ENCODE data around the gene HRH1. TPM values are rescaled to one million over a fixed set of nuclear protein-coding genes. Genes with fewer than 3 reads are reported as not detected.
A peak's percentile ranks its signal among the peaks of the same experiment; 100 is the strongest.

Gene HRH1
- total RNA-seq, 4 donors from 2014 or later, result 1.8 to 16.3 (median 6.3) TPM

DNA sequence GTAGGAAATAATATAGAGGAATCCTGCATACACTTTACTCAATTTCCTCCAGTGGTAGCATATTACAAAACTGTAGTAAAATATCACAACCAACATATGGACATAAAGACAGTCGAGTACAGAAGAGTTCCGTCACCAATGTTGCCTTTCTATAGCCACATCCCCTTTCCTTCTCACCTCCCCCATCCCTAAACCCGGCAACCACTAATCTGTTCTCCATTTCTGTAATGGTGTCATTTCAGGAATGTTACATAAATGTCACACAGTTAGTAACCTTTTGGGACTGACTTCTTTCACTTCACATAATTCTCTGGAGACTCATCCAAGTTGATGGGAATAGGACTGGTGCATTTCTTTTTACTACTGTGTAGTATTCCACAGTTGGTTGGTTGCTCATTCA, 76.5 kb downstream of the HRH1 start:
- Histone ChIP-seq H3K27ac (no peak overlapping the region), H3K27me3 (no peaks in the 10 kb centered on the region)
- no peak for DNase-seq

DNA sequence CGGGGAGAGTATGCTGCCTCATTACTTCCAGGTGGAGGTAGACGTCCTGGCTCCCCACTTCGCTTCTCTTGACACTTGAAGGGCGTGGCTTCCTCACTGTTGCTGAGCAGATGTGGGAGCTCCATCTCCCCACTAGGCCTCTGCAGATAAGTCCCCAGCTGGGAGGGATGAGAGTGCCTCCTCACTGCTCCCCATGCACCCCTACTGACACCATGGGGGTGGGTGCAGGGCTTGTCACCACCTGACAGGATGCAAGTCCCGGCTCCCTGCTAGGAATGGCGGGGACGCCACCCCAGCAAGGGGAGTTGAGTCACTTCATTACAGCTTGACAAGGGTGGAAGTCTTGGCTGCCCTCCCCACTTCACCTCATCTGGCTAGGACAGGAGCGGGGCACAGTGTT, 81.1 kb downstream of the HRH1 start:
- TF ChIP-seq POLR2A (IDR thresholded peaks at IDR 0.05), result no peak
- TF ChIP-seq, protein P1, sequence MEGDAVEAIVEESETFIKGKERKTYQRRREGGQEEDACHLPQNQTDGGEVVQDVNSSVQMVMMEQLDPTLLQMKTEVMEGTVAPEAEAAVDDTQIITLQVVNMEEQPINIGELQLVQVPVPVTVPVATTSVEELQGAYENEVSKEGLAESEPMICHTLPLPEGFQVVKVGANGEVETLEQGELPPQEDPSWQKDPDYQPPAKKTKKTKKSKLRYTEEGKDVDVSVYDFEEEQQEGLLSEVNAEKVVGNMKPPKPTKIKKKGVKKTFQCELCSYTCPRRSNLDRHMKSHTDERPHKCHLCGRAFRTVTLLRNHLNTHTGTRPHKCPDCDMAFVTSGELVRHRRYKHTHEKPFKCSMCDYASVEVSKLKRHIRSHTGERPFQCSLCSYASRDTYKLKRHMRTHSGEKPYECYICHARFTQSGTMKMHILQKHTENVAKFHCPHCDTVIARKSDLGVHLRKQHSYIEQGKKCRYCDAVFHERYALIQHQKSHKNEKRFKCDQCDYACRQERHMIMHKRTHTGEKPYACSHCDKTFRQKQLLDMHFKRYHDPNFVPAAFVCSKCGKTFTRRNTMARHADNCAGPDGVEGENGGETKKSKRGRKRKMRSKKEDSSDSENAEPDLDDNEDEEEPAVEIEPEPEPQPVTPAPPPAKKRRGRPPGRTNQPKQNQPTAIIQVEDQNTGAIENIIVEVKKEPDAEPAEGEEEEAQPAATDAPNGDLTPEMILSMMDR (IDR thresholded peaks at IDR 0.05), result no peak
- H3K4me1 ChIP-seq, result peaks cover 0 to 7% of the 10 kb centered on the region in 2 donors
- H3K9me3 ChIP-seq, result no peaks in the 10 kb centered on the region
- intact Hi-C loops (cut with DNase I; ENCODE audit: low total_unique reads), result no loop called here
- no peak overlapping the region for H3K4me3 ChIP-seq
- H3K27ac ChIP-seq, result no peak overlapping the region
- DNase-seq, result no peak
- H3K27me3 ChIP-seq, result no peaks in the 10 kb centered on the region
- no peaks in the 10 kb centered on the region for H3K36me3 ChIP-seq

More for the DNA sequence above, 76.5 kb downstream of the HRH1 start:
- intact Hi-C loops (cut with DNase I; ENCODE audit: low total_unique reads), result no loop called here
- H3K4me3 ChIP-seq, result no peak overlapping the region
- no peaks in the 10 kb centered on the region for H3K36me3 ChIP-seq
- H3K9me3 ChIP-seq, result no peaks in the 10 kb centered on the region
- TF ChIP-seq, protein P1 (IDR thresholded peaks at IDR 0.05), result no peak
- TF ChIP-seq POLR2A (IDR thresholded peaks at IDR 0.05), result no peak
- no peaks in the 10 kb centered on the region for H3K4me1 ChIP-seq

DNA sequence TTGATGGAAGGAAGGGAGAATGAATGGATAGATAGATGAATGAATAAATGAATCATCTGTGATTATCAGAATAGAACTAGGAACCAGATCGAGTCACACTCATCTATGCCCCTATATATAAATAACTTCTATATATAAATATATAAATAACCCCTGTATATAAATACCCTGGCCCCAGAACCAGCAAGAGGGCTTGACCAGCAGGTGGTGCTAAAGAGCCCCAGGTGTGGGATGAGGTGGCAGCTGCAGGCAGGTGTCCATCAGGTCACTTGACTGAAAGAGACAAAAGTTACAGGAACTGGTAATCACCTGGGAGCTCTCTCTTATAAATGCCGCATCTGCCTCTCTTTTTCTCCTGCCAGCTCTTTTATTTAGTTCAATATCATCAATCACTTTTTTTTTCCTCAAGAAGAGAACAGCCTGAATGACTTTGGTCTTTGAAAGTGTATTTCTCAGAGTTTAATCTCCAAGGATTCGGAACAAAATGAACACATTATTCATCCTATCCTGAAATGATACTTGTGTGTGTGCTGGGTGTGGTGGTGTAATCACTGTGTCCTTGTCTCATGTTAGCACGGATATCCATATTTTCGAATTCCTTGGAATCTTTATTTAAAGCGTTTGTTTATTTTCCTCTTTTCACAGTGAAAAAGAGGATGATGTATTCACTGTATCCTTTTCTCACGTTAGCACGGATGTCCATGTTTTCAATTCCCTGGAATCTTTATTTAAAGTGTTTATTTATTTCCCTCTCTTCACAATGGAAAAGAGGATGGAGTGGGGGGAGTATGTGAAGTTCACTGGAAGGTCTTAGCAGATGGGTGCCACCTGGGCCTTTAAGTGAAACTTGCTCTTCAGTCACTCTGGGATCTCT, 82.5 kb downstream of the HRH1 start:
- TF ChIP-seq, protein P1 (IDR thresholded peaks at IDR 0.05), result peak in 3 of 4 experiments; percentile 26 to 65 (median 56)
- no peak for TF ChIP-seq POLR2A (IDR thresholded peaks at IDR 0.05)
- intact Hi-C loops (cut with DNase I; ENCODE audit: low total_unique reads), result no loop called here
- Histone ChIP-seq H3K9me3 (no peaks in the 10 kb centered on the region), H3K36me3 (no peaks in the 10 kb centered on the region), H3K27ac (peak overlapping the region in 1 of 2 donors; percentile 54), H3K27me3 (no peaks in the 10 kb centered on the region), H3K4me3 (no peak overlapping the region), H3K4me1 (peaks cover 0 to 7% of the 10 kb centered on the region in 2 donors)
- peak; percentile 38 to 43 for DNase-seq

DNA sequence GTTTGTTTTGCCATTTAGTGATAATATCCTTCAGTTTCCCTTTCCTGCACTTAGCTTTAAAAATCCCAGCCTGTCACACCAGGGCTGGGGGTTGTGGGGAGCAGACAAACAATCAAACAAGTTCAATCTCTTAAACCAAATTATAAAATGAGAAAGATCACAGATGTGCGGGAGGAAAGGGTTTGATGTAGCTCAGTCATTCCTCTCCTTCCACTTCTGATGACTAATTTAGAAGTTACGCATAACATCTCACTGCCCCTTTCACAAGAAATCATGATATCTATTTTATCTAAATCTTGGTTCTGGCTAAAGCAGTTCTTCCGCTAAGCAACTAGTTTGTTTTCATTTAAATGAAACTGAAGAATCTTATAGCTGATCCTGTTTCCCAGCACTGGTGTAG, 83.8 kb downstream of the HRH1 start:
- Histone ChIP-seq H3K27me3 (no peaks in the 10 kb centered on the region), H3K9me3 (no peaks in the 10 kb centered on the region), H3K27ac (peak overlapping the region; percentile 33 to 61), H3K4me1 (peaks cover 0 to 7% of the 10 kb centered on the region in 2 donors), H3K4me3 (no peak overlapping the region), H3K36me3 (no peaks in the 10 kb centered on the region)
- no peak for DNase-seq
- TF ChIP-seq, protein P1 (IDR thresholded peaks at IDR 0.05), result no peak
- no peak for TF ChIP-seq POLR2A (IDR thresholded peaks at IDR 0.05)
- intact Hi-C loops (cut with DNase I; ENCODE audit: low total_unique reads), result no loop called here

DNA sequence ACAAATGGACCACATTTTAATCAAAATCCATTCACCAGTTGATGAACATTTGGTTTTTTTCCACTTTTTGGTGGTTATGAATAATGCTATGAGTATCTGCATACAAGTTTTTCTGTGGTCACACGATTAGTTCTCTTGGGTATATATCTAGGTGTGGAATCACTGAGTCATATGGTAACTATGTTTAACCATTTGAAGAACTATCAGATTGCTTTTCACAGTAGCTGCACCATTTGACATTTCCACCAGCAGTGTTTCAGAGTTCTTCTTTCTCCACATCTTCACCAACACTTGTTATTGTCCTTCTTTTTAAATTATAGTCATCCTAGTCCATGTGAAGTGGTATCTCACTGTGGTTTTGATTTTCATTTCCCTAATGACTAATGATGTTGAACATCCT, 84.6 kb downstream of the HRH1 start:
- no peaks in the 10 kb centered on the region for H3K9me3 ChIP-seq
- H3K4me1 ChIP-seq, result peaks cover 0 to 7% of the 10 kb centered on the region in 2 donors
- intact Hi-C loops (cut with DNase I; ENCODE audit: low total_unique reads), result no loop called here
- H3K36me3 ChIP-seq, result no peaks in the 10 kb centered on the region
- no peak overlapping the region for H3K4me3 ChIP-seq
- DNase-seq, result no peak
- H3K27me3 ChIP-seq, result no peaks in the 10 kb centered on the region
- H3K27ac ChIP-seq, result peak overlapping the region in 1 of 2 donors; percentile 33
- TF ChIP-seq POLR2A (IDR thresholded peaks at IDR 0.05), result no peak
- TF ChIP-seq, protein P1 (IDR thresholded peaks at IDR 0.05), result no peak

Measured in uterus (tissue), 4 donors.